CD14-positive monocyte (primary cell): ENCODE results near the gene LLGL2. TPM values are rescaled to one million over a fixed set of nuclear protein-coding genes. Genes with fewer than 3 reads are reported as not detected.

ENCODE experiments used
- DNase-seq, 3 donors: peaks; one replicate each; pipeline ENCODE4 v3.0.0-alpha.2; 2011 to 2022
- H2AFZ ChIP-seq: 2 replicates; pipeline ENCODE4 v1.6.0; 2012; ENCODE audit warnings: mild to moderate bottlenecking, low read depth, low read length, inconsistent platforms; ENCODE audit not compliant: insufficient read depth, poor library complexity, severe bottlenecking
- H3K27ac ChIP-seq, 2 donors: 1 replicate in 1 of 2; 2 replicates in 1 of 2; pipeline ENCODE4 v1.5.1; 2012 to 2013; ENCODE audit warnings: low read length in 2 of 2, control low read depth in 1 of 2, inconsistent platforms in 1 of 2, low read depth in 1 of 2, mild to moderate bottlenecking in 1 of 2
- H3K27me3 ChIP-seq, 2 donors: one replicate each; pipeline versions ENCODE4 v1.6.0 to v1.6.1; 2011 to 2013; ENCODE audit warnings: low read length in 2 of 2; ENCODE audit not compliant: control insufficient read depth in 2 of 2, insufficient read depth in 2 of 2
- H3K36me3 ChIP-seq, 2 donors: replicated peaks in 1 of 2; 1 replicate in 1 of 2; 2 replicates in 1 of 2; pipeline versions ENCODE4 v1.5.1 to v1.6.1; 2012 to 2013; ENCODE audit warnings: low read length in 2 of 2, control low read depth in 1 of 2, inconsistent platforms in 1 of 2, mild to moderate bottlenecking in 1 of 2; ENCODE audit not compliant: insufficient read depth in 2 of 2, control insufficient read depth in 1 of 2
- H3K4me1 ChIP-seq, 2 donors: 1 replicate in 1 of 2; 2 replicates in 1 of 2; pipeline versions ENCODE4 v1.5.1 to v1.6.1; 2012 to 2013; ENCODE audit warnings: low read length in 2 of 2, control low read depth in 1 of 2, inconsistent platforms in 1 of 2, mild to moderate bottlenecking in 1 of 2, moderate library complexity in 1 of 2; ENCODE audit not compliant: insufficient read depth in 2 of 2, control insufficient read depth in 1 of 2
- H3K4me2 ChIP-seq: replicated peaks from 2 replicates; pipeline ENCODE3; 2012; ENCODE audit warnings: low read length, moderate library complexity, mild to moderate bottlenecking; ENCODE audit not compliant: poor library complexity, severe bottlenecking; ENCODE audit errors: extremely low read depth
- H3K4me3 ChIP-seq, 3 experiments: fragments of 200-600 bp in 1 of 3; sonication (generic) in 1 of 3; replicated peaks in 1 of 3; 1 replicate in 2 of 3; 2 replicates in 1 of 3; pipeline ENCODE4 v1.5.1; 2011 to 2013; ENCODE audit warnings: low read length in 3 of 3, mild to moderate bottlenecking in 3 of 3, control low read depth in 2 of 3, low read depth in 2 of 3, inconsistent platforms in 1 of 3, moderate library complexity in 1 of 3
- H3K79me2 ChIP-seq: 2 replicates; pipeline ENCODE4 v1.6.0; 2012; ENCODE audit warnings: mild to moderate bottlenecking, control low read depth, inconsistent platforms, low read length, moderate library complexity; ENCODE audit not compliant: insufficient read depth
- H3K9ac ChIP-seq: 2 replicates; pipeline ENCODE4 v1.6.0; 2017; ENCODE audit warnings: low read length, mild to moderate bottlenecking; ENCODE audit not compliant: insufficient read depth, poor library complexity, severe bottlenecking
- H3K9me3 ChIP-seq, 2 donors: replicated peaks in 1 of 2; 1 replicate in 1 of 2; 2 replicates in 1 of 2; pipeline versions ENCODE4 v1.5.1 to v1.6.1; 2012 to 2013; ENCODE audit warnings: low read length in 2 of 2, control low read depth in 1 of 2; ENCODE audit not compliant: control insufficient read depth in 1 of 2, insufficient read depth in 1 of 2
- H4K20me1 ChIP-seq: 2 replicates; pipeline ENCODE4 v1.6.0; 2012; ENCODE audit warnings: mild to moderate bottlenecking, low read length, control low read depth, moderate library complexity; ENCODE audit not compliant: insufficient read depth
- H3K27ac Mint-ChIP-seq, 7 donors: one replicate each; pipeline ENCODE4 v1.8.0; 2020; ENCODE audit warnings: mild to moderate bottlenecking in 7 of 7, mixed read lengths in 7 of 7, moderate library complexity in 6 of 7, inconsistent platforms in 2 of 7
- H3K27me3 Mint-ChIP-seq, 3 donors: one replicate each; pipeline ENCODE4 v1.8.0; 2021 to 2022; ENCODE audit warnings: low read depth in 3 of 3, mild to moderate bottlenecking in 3 of 3, mixed read lengths in 3 of 3, moderate library complexity in 3 of 3, inconsistent platforms in 1 of 3
- H3K36me3 Mint-ChIP-seq, 2 donors: one replicate each; pipeline ENCODE4 v1.8.0; 2020; ENCODE audit warnings: mixed read lengths in 2 of 2, inconsistent platforms in 1 of 2, mild to moderate bottlenecking in 1 of 2
- H3K4me1 Mint-ChIP-seq: one replicate; pipeline ENCODE4 v1.8.0; 2020; ENCODE audit warnings: mild to moderate bottlenecking, mixed read lengths
- H3K4me3 Mint-ChIP-seq, 2 donors: one replicate each; pipeline ENCODE4 v1.8.0; 2020; ENCODE audit warnings: mild to moderate bottlenecking in 2 of 2, mixed read lengths in 2 of 2, moderate library complexity in 1 of 2
- H3K9me3 Mint-ChIP-seq, 7 donors: one replicate each; pipeline ENCODE4 v1.8.0; 2020 to 2022; ENCODE audit warnings: mixed read lengths in 7 of 7, mild to moderate bottlenecking in 6 of 7, moderate library complexity in 6 of 7, inconsistent platforms in 2 of 7
- WGBS: methylation state at CpG from one replicate; pipeline ENCODE4 v1.1.5; 2013; ENCODE audit warnings: missing lambda C conversion rate; ENCODE audit not compliant: insufficient coverage; 5-methylcytosine and 5-hydroxymethylcytosine counted together
- intact Hi-C, 2 donors: fragments of 100-400 bp; cut with micrococcal nuclease; formaldehyde crosslinking; loops; one replicate each; pipeline versions ENCODE4 v1.15.0 to v1.15.1; 2023
- polyA plus RNA-seq, 3 donors: library from polyadenylated mRNA; depleted of rRNA in 1 of 3; unstranded in 2 of 3; stranded (reverse) in 1 of 3; fragments of 300-500 nt in 2 of 3; fragments of >200 nt in 1 of 3; fragmentation: Illumina TruSeq in 2 of 3; gene quantifications; 1 replicate in 2 of 3; 2 replicates in 1 of 3; pipeline ENCODE4 v1.2.3, GENCODE V29; 2012 to 2021
- TF ChIP-seq, protein P1 (sequence below): fragments of 200-600 bp; IDR thresholded peaks from one replicate; pipeline ENCODE4 v1.8.0; 2022; ENCODE audit warnings: antibody characterized with exemption, mild to moderate bottlenecking

Gene LLGL2
- polyA plus RNA-seq, 3 donors = 4.8 to 7.5 (median 5.5) TPM

DNA sequence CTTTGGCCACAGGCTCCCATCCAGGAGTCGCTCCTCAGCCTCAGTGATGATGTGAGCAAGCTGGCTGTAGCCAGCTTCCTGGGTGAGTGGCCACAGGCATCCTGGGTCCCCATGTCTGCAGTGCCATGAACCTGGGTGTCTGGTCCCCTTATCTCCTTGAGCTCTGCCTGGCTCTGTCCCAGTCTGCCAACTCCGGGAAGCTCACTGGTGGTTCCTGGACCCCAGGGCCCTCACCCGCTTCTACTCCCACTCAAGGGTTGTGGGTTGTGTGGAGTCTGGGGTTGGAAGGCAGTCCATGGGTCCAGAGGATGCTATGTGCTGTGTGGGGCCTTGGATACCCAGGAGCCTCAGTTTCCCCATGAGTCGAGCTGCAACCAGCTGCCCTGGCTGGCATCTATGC lies 96.0 kb downstream of the LLGL2 start:
- Mint-ChIP-seq H3K36me3 (peaks cover 64 to 99% of the 10 kb centered on the region in 2 donors), H3K27me3 (peaks cover 0 to 2% (median 0%) of the 10 kb centered on the region in 3 donors), H3K27ac (no peak overlapping the region), H3K4me1 (no peaks in the 10 kb centered on the region), H3K4me3 (no peak overlapping the region), H3K9me3 (no peaks in the 10 kb centered on the region)
- Histone ChIP-seq H3K9me3 (no peaks in the 10 kb centered on the region), H4K20me1 (no peaks in the 10 kb centered on the region), H2AFZ (no peak overlapping the region), H3K9ac (no peak overlapping the region), H3K27ac (no peak overlapping the region), H3K4me2 (no peak overlapping the region), H3K79me2 (no peaks in the 10 kb centered on the region), H3K4me3 (no peak overlapping the region), H3K27me3 (no peaks in the 10 kb centered on the region), H3K36me3 (peaks cover 96% of the 10 kb centered on the region in 2 donors), H3K4me1 (no peaks in the 10 kb centered on the region)
- intact Hi-C loops = no loop called here
- DNase-seq = no peak
- TF ChIP-seq, protein P1, sequence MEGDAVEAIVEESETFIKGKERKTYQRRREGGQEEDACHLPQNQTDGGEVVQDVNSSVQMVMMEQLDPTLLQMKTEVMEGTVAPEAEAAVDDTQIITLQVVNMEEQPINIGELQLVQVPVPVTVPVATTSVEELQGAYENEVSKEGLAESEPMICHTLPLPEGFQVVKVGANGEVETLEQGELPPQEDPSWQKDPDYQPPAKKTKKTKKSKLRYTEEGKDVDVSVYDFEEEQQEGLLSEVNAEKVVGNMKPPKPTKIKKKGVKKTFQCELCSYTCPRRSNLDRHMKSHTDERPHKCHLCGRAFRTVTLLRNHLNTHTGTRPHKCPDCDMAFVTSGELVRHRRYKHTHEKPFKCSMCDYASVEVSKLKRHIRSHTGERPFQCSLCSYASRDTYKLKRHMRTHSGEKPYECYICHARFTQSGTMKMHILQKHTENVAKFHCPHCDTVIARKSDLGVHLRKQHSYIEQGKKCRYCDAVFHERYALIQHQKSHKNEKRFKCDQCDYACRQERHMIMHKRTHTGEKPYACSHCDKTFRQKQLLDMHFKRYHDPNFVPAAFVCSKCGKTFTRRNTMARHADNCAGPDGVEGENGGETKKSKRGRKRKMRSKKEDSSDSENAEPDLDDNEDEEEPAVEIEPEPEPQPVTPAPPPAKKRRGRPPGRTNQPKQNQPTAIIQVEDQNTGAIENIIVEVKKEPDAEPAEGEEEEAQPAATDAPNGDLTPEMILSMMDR = no peak
- 95% methylated on average over 2 of the region's 4 CpGs for WGBS

DNA sequence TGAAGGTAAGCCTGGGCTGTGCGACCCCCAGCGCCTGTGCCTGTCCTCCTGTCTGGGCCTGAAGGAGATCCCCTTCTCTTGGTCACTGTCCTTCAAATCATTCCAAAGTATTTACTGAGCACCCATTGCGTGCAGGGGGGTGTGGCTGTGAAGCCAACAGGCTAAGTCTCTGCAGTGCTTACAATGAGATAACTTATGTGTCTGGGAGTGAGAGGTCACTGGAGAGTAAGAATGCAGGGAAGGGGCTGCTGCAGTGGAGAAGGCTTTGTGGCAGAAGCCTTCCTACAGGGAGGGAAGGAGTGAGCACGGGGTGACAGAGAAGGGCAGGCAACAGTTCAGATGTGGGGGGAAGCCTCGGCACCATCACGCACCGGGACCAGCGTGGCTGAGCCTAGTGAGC lies 96.6 kb downstream of the LLGL2 start:
- WGBS = 100% methylated on average over 5 of the region's 8 CpGs
- DNase-seq = no peak
- intact Hi-C loops = no loop called here

More for the DNA sequence above, 96.6 kb downstream of the LLGL2 start:
- Histone ChIP-seq H3K27me3 (no peaks in the 10 kb centered on the region), H3K27ac (no peak overlapping the region), H3K4me2 (no peak overlapping the region), H4K20me1 (no peaks in the 10 kb centered on the region), H2AFZ (no peak overlapping the region), H3K9ac (no peak overlapping the region), H3K4me1 (no peaks in the 10 kb centered on the region), H3K9me3 (no peaks in the 10 kb centered on the region), H3K36me3 (peaks cover 96% of the 10 kb centered on the region in 2 donors), H3K79me2 (no peaks in the 10 kb centered on the region), H3K4me3 (no peak overlapping the region)
- H3K9me3 Mint-ChIP-seq = peaks cover 0 to 2% (median 0%) of the 10 kb centered on the region in 7 donors
- H3K27me3 Mint-ChIP-seq = peaks cover 0 to 2% (median under 1%) of the 10 kb centered on the region in 3 donors
- H3K36me3 Mint-ChIP-seq = peaks cover 66 to 100% of the 10 kb centered on the region in 2 donors
- peak overlapping the region in 3 of 7 donors; percentile 16 to 61 (median 57) for H3K27ac Mint-ChIP-seq
- TF ChIP-seq, protein P1 = no peak
- no peak overlapping the region for H3K4me3 Mint-ChIP-seq
- H3K4me1 Mint-ChIP-seq = no peaks in the 10 kb centered on the region
